HL-60 (cell line): ENCODE results near the gene DCDC1.

Experiments used
- POLR2AphosphoS5 ChIP-seq: IDR thresholded peaks from 2 replicates; pipeline ENCODE4 v1.6.1; 2012; ENCODE audit warnings: low read depth
- TF ChIP-seq, protein P1 (sequence below): IDR thresholded peaks from one replicate; pipeline ENCODE4 v1.5.1; 2011; ENCODE audit warnings: low read length, control low read depth, inconsistent platforms; ENCODE audit not compliant: insufficient read depth
- TF ChIP-seq, protein P2 (sequence below): IDR thresholded peaks from 2 replicates; pipeline ENCODE4 v1.6.1; 2012; ENCODE audit warnings: low read depth; ENCODE audit not compliant: insufficient replicate concordance

DNA sequence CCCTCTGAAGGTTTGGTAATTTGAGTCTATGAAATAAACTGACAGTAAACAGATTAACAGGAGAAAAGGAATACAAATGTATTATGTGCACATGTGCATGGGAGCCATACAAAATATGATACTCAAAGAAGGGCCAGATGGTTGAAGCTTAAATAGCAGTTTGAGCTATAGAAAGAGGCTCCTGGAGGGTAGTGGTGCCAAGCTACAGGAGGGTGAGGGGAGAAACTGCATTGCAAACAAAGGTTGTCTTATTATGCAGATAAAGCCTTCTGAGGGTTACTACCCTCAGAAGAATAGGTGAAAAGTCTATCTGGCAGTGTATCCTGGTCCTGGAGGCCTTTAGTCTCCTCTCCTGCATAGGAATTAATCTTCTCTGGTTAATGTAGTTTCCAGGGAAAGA lies 516.1 kb downstream of the DCDC1 start:
- TF ChIP-seq, protein P1, sequence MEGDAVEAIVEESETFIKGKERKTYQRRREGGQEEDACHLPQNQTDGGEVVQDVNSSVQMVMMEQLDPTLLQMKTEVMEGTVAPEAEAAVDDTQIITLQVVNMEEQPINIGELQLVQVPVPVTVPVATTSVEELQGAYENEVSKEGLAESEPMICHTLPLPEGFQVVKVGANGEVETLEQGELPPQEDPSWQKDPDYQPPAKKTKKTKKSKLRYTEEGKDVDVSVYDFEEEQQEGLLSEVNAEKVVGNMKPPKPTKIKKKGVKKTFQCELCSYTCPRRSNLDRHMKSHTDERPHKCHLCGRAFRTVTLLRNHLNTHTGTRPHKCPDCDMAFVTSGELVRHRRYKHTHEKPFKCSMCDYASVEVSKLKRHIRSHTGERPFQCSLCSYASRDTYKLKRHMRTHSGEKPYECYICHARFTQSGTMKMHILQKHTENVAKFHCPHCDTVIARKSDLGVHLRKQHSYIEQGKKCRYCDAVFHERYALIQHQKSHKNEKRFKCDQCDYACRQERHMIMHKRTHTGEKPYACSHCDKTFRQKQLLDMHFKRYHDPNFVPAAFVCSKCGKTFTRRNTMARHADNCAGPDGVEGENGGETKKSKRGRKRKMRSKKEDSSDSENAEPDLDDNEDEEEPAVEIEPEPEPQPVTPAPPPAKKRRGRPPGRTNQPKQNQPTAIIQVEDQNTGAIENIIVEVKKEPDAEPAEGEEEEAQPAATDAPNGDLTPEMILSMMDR: no peak
- no peak for TF ChIP-seq POLR2AphosphoS5
- TF ChIP-seq, protein P2, sequence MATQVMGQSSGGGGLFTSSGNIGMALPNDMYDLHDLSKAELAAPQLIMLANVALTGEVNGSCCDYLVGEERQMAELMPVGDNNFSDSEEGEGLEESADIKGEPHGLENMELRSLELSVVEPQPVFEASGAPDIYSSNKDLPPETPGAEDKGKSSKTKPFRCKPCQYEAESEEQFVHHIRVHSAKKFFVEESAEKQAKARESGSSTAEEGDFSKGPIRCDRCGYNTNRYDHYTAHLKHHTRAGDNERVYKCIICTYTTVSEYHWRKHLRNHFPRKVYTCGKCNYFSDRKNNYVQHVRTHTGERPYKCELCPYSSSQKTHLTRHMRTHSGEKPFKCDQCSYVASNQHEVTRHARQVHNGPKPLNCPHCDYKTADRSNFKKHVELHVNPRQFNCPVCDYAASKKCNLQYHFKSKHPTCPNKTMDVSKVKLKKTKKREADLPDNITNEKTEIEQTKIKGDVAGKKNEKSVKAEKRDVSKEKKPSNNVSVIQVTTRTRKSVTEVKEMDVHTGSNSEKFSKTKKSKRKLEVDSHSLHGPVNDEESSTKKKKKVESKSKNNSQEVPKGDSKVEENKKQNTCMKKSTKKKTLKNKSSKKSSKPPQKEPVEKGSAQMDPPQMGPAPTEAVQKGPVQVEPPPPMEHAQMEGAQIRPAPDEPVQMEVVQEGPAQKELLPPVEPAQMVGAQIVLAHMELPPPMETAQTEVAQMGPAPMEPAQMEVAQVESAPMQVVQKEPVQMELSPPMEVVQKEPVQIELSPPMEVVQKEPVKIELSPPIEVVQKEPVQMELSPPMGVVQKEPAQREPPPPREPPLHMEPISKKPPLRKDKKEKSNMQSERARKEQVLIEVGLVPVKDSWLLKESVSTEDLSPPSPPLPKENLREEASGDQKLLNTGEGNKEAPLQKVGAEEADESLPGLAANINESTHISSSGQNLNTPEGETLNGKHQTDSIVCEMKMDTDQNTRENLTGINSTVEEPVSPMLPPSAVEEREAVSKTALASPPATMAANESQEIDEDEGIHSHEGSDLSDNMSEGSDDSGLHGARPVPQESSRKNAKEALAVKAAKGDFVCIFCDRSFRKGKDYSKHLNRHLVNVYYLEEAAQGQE: no peak
